Activated CD8-positive, alpha-beta memory T cell treated with anti-CD3 and anti-CD28 coated beads for 36 hours (primary cell): Measurements from ENCODE around the gene NFKBIE. TPM values are rescaled to one million over a fixed set of nuclear protein-coding genes. Genes with fewer than 3 reads are reported as not detected.

Source experiments
- CTCF ChIA-PET: fragments of 350-600 bp; sonication (Branson Sonifier 250); formaldehyde crosslinking; loops from one replicate; lab custom pipeline; 2021; ENCODE audit warnings: antibody characterized with exemption; lab: Charles Lee
- POLR2A ChIA-PET: fragments of 350-600 bp; sonication (Branson Sonifier 250); formaldehyde crosslinking; loops from one replicate; lab custom pipeline; 2021; ENCODE audit warnings: antibody characterized with exemption; lab: Charles Lee
- total RNA-seq, 2 experiments: library from RNA; stranded (reverse); gene quantifications; one replicate each; pipeline ENCODE4 v1.2.3, GENCODE V29; 2021

The NFKBIE gene
- total RNA-seq, result 10 to 100 TPM; 27.8 to 28.7 TPM

- CTCF ChIA-PET, result interaction anchor here (0.8 to 6.0 kb wide), 7 partner anchors 11 to 71 kb away, joined by 3 to 64 read pairs (median 4); partner anchors contain the start of gene SLC29A1
- POLR2A ChIA-PET, result interaction anchor here (0.7 to 3.6 kb wide), 3 partner anchors 10 to 17 kb away, joined by 4 to 50 read pairs (median 9); partner anchors contain the start of gene HSP90AB1
Observed at GRCh38 chr6:44265007-44265721, at the start of gene NFKBIE. Gene NFKBIE, minus strand, starts transcription at chr6:44265551. Its CDS starts 205 bp downstream, at chr6:44265346.

GRCh38 chr6:44314657-44315056, 49.3 kb upstream of the NFKBIE start:
- POLR2A ChIA-PET, result interaction anchor here (0.6 kb wide), 1 partner anchor 33 kb away, joined by 3 read pairs; no protein-coding TSS in a partner anchor
- CTCF ChIA-PET, result interaction anchor here (0.8 to 2.7 kb wide), 2 partner anchors 10 to 47 kb away, joined by 3 to 16 read pairs; no protein-coding TSS in a partner anchor

DNA sequence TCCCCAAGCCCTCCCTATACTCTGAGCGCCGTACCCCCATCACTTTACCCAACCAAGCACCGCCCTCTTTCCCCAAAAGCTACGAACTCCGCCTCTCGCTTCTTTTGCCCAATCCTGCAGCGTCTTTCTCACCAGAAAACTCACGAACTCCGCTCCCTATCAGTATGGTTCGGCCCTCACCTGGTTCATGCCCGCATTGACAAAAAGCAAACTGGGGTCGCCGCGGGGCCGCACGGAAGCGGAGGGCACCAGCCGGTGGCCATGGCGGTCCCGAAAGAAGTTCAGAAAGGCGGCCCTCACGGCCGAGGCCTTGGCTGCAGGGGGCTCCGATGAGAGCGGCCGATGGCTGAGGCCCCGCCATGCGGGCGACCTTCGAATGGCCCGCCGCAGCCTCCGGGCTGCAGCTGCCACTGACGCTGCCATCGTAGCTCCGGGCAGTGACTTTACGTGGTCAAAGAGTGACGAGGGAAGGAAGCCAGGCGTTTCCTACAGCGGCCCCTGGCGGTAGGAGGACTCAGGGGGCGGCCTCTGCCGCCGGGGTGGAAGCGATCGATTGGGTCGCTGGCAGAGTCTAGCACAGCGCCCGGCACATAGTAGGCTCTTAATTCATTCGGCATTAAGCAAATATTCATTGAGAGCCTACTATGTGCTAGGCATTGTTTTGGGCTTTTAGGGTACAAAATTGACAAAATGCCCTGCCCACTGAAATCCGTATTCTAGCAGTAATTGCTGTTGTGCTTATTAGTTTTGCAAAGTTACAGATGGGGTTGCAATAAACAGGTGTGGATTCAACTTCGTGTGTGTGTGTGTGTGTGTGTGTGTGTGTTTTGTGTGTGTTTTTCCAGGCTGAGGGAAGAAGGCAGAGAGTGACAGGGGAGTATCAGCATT, 47.8 kb upstream of the NFKBIE start, which contains the start of gene AARS2:
Gene AARS2 (minus strand): TSS at position 447 of the 888 bp plus-strand sequence. CDS start 24 bp downstream, at position 423.
- POLR2A ChIA-PET, result interaction anchor here (1.0 to 1.1 kb wide), 2 partner anchors 45 to 49 kb away, joined by 3 read pairs; no protein-coding TSS in a partner anchor

GRCh38 chr6:44311767-44312166, 46.4 kb upstream of the NFKBIE start:
- ChIA-PET CTCF (interaction anchor here (1.6 to 1.8 kb wide), 2 partner anchors 43 to 45 kb away, joined by 6 to 7 read pairs; no protein-coding TSS in a partner anchor), POLR2A (no interaction called here)

More for the DNA sequence above, 47.8 kb upstream of the NFKBIE start, which contains the start of gene AARS2:
- CTCF ChIA-PET, result interaction anchor here (0.5 to 2.7 kb wide), 12 partner anchors 9 to 56 kb away, joined by 3 to 16 read pairs (median 4); partner anchors contain the start of gene SPATS1

DNA sequence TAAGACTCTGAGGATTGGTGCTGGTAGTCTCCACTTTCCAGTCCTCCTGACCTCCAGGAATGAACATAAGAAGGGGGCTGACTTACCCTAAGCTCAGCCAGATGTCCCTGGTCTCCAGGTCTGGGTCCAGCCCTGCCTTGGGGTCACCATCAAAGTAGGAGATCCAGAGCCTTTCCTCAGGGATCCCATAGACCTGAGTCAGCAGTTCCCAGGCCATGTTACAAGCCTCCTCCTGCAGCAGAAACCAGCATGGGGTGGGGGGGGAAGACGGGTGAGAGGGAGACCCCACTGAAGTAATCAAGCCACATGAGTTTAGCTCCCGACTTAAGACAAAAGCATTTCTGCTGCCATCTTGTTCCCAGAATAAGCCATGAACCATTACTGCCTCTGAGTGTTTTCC, 46.0 kb upstream of the NFKBIE start:
- CTCF ChIA-PET, result interaction anchor here (1.8 kb wide), 1 partner anchor 43 kb away, joined by 6 read pairs; no protein-coding TSS in a partner anchor
- POLR2A ChIA-PET, result no interaction called here

DNA sequence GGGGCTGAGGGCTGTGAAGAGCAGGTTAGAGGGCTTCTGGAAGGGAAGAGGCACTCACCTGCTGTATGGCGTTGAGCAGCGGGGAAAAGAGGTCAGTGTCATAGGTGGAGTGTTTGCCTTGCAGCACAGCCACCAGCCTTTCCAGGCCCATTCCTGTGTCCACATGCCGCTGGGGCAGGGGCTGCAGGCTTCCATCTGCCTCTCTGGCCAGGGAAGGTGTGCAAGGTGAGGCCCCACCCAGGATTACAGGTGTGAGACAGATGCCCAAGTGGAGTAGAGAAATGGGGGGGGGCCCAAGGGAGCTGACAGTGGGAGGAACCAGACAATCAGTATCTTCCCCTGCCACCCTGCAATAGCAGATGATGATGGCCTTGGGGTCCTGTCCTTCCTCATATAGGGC, 44.9 kb upstream of the NFKBIE start:
- ChIA-PET CTCF (interaction anchor here (1.5 kb wide), 1 partner anchor 11 kb away, joined by 8 read pairs; no protein-coding TSS in a partner anchor), POLR2A (no interaction called here)

- POLR2A ChIA-PET, result interaction anchor here (1.0 kb wide), 1 partner anchor 11 kb away, joined by 4 read pairs; no protein-coding TSS in a partner anchor
- CTCF ChIA-PET, result interaction anchor here (1.0 to 1.5 kb wide), 2 partner anchors 11 to 42 kb away, joined by 3 to 8 read pairs; no protein-coding TSS in a partner anchor
Observed at GRCh38 chr6:44309631-44310030, 44.3 kb upstream of the NFKBIE start.

DNA sequence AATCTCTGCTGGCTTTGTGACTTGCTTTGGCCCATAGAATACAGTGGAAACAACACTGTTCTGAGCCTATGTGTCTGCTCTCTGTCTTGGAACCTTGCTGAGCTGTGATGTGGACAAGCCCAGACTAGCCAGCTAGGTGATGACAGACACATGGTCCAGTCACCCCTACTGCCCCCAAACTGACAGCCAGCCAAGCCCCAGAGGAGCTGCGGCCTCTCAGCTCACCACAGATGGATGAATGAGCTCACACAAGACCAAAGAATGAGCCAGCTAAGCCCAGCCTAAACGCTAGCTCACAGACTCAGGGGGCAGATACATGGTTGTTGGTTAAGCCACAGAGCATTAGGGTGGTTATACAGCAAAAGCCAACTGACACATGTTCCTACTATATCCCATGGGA, 43.7 kb upstream of the NFKBIE start:
- CTCF ChIA-PET, result interaction anchor here (1.0 to 1.5 kb wide), 2 partner anchors 10 to 41 kb away, joined by 3 to 8 read pairs; no protein-coding TSS in a partner anchor
- POLR2A ChIA-PET, result interaction anchor here (1.0 kb wide), 1 partner anchor 11 kb away, joined by 4 read pairs; no protein-coding TSS in a partner anchor

GRCh38 chr6:44307217-44307616, 41.9 kb upstream of the NFKBIE start:
- CTCF ChIA-PET, result interaction anchor here (4.2 kb wide), 1 partner anchor 39 kb away, joined by 18 read pairs; no protein-coding TSS in a partner anchor
- POLR2A ChIA-PET, result no interaction called here

- POLR2A ChIA-PET, result no interaction called here
Observed at GRCh38 chr6:44306710-44307109, 41.4 kb upstream of the NFKBIE start.

GRCh38 chr6:44305200-44305725, 39.9 kb upstream of the NFKBIE start:
- ChIA-PET POLR2A (interaction anchor here (0.7 kb wide), 2 partner anchors 36 to 81 kb away, joined by 3 read pairs; no protein-coding TSS in a partner anchor), CTCF (interaction anchor here (0.8 to 4.2 kb wide), 12 partner anchors 8 to 138 kb away, joined by 3 to 18 read pairs (median 4); partner anchors contain the start of genes AARS2 and TMEM151B)

More at GRCh38 chr6:44306710-44307109, 41.4 kb upstream of the NFKBIE start:
- CTCF ChIA-PET, result interaction anchor here (4.2 kb wide), 1 partner anchor 38 kb away, joined by 18 read pairs; no protein-coding TSS in a partner anchor

- POLR2A ChIA-PET, result interaction anchor here (0.7 kb wide), 1 partner anchor 81 kb away, joined by 3 read pairs; no protein-coding TSS in a partner anchor
- CTCF ChIA-PET, result interaction anchor here (0.6 to 4.2 kb wide), 14 partner anchors 9 to 603 kb away, joined by 3 to 18 read pairs (median 4); partner anchors contain the start of genes AARS2 and TMEM151B
Observed at GRCh38 chr6:44304282-44305199, 39.2 kb upstream of the NFKBIE start.

DNA sequence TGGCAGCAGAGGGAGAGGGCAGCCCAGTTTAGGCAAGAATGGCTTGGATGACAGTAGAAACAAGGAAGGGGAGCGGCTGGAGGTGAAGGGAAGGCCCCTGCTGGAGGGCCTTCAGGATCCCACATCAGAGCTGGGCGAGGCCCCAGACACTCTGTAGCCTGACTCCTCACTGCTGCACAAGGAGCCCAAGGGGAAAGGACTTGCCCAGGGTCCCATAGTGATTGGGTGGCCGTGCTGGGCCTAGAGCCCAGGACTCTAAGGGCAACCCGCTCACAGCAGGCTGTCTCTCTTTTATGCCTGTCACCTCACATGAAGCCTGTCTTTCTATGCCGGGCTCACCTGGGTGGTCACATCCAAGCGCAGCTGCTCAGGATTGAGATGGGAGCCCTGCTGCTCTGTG, 38.5 kb upstream of the NFKBIE start:
- ChIA-PET POLR2A (no interaction called here), CTCF (interaction anchor here (0.6 to 4.2 kb wide), 5 partner anchors 9 to 602 kb away, joined by 3 to 18 read pairs (median 3); partner anchors contain the start of gene AARS2)

DNA sequence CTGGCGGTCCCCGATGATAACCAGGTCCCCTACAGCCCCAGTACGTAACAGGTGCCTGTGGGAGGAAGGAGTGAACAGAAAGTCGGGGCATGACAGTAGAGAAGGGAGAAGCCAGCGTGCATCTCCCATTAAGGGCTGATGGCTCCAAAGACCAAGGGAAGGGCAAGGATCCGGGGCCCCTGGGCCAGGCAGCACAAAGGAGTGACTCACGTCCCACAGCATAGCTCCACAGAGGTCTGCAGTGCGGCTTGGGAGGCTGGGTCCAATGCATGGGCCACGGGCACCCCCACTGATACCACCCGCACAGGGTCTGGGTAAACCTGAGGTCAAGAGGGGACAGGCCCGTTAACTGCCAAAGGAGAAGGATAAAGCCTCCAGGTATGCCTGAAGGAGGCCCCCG, 37.5 kb upstream of the NFKBIE start:
- CTCF ChIA-PET, result interaction anchor here (1.3 to 4.2 kb wide), 2 partner anchors 8 to 35 kb away, joined by 3 to 18 read pairs; no protein-coding TSS in a partner anchor

GRCh38 chr6:44301782-44302564, 36.6 kb upstream of the NFKBIE start:
- ChIA-PET POLR2A (no interaction called here), CTCF (interaction anchor here (2.4 kb wide), 1 partner anchor 34 kb away, joined by 12 read pairs; no protein-coding TSS in a partner anchor)

More for the DNA sequence above, 37.5 kb upstream of the NFKBIE start:
- POLR2A ChIA-PET, result no interaction called here

GRCh38 chr6:44301106-44301505, 35.8 kb upstream of the NFKBIE start:
- ChIA-PET POLR2A (no interaction called here), CTCF (interaction anchor here (2.4 kb wide), 1 partner anchor 33 kb away, joined by 12 read pairs; no protein-coding TSS in a partner anchor)
